Fibroblast of pulmonary artery (primary cell): ENCODE data around the gene SERPINB6.

Source experiments
- DNase-seq: peaks from one replicate; pipeline ENCODE4 v3.0.0-alpha.2; 2010; ENCODE audit warnings: low read depth
- H3K4me3 ChIP-seq: replicated peaks from 2 replicates; pipeline ENCODE4 v1.5.1; 2011; ENCODE audit warnings: low read depth, mild to moderate bottlenecking, control low read depth, low read length, moderate library complexity
- CTCF ChIP-seq: IDR thresholded peaks from 2 replicates; pipeline ENCODE4 v1.5.1; 2011; ENCODE audit warnings: mild to moderate bottlenecking, control low read depth, low read length, inconsistent platforms; ENCODE audit errors: missing control alignments

SERPINB6 gene

DNA sequence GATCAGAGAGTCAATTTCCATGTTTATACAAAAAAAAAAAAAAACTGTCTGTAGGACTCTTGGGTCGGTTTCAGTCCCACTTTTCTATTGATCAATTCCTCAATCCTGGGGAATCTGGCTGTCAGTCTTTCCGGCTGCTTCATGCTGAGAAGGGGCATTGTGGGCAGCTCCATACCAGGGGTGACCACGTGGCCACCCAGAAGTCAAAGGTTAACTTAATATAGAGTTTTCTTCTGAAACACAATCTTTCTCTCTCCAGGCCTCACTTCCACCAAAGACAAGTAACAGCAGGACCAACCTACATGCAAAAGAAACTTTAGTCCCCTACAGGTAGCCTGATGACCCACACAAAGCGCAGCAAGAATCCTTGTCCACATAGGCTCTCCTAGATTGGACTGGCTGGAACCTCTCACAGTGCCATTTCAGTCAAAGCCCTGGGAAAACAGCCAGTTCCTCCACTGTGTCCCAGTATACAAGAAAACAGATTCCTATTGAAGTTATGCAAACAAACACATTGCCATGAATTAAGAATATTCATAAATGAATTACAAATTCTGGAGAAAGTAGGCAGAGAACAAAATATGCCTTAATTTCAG, 49.7 kb downstream of the SERPINB6 start:
- no peak for DNase-seq
- no peak overlapping the region for H3K4me3 ChIP-seq
- no peak for TF ChIP-seq CTCF

DNA sequence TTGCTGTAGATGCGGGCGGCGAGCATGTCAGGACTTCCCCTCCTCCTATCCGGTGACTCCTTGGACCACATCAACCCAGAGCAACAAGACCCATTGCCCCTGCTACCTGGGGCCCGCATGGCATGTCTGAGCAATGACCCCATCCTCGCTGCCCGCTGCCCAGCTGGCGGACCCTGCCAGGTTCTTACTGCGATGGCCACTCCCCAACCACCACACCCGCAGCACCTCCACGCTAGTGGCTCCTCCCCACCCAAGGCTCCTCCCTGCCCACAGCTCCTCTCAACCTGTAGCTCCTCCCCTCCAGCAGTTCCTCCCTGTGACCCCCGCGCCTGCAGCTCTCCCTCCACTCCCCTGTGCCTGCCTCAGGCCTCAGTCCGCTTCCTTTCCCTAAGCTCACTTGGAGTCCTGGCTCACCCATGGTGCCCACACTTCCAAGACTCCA, 50.7 kb downstream of the SERPINB6 start:
- H3K4me3 ChIP-seq, result no peak overlapping the region
- no peak for DNase-seq
- TF ChIP-seq CTCF, result no peak

DNA sequence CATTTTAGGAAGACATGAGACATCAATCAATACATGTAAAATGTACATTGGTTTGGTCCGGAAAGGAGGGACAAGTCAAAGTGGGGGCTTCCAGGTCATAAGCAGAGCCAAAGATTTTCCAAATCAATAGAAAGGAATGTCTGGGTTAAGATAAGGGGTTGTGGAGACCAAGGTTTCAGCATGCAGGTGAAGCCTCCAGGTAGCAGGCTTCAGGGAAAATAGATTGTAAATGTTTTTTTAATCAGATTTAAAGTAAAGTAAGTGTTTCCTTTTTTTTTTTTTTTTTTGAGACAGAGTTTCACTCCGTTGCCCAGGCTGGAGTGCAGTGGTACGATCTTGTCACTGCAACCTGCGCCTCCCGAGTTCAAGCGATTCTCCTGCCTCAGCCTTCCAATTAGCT, 51.5 kb downstream of the SERPINB6 start:
- no peak overlapping the region for H3K4me3 ChIP-seq
- no peak for DNase-seq
- TF ChIP-seq CTCF, result no peak

GRCh38 chr6:2919401-2919800, 52.0 kb downstream of the SERPINB6 start:
- TF ChIP-seq CTCF, result no peak
- no peak for DNase-seq
- no peak overlapping the region for H3K4me3 ChIP-seq

- no peak overlapping the region for H3K4me3 ChIP-seq
- DNase-seq, result no peak
- no peak for TF ChIP-seq CTCF
These were observed 52.4 kb downstream of the SERPINB6 start for GRCh38 chr6:2918936-2919335.

DNA sequence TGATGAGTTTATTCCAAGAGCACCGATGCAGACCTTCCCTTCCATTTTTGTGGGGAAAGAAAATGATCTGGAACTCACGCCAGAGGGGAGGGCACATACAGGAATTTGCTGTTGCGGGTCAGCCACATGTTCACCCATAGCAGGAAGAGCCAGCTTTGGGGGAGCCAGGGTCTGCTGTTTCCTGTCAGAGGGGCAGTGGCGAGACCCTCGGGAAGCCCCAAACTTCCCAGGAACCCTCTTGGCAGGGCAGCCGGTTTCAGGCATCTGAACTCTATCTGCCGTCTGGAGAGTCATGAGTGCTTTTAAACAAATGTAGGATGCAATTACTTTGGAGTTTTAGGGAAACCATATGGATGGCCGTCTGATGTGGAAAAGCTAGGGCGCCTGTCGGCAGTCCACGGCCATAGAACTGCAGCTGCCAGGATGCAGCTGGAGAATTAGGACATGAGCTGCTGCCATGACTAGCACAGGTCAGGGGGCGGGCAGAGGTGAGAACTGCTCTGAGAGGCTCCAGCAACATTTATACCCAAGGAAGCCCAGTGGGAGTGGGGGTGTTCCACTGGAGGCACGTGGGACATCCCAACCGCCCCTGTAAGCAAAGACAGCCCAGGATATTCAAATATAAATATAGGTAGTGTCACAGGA, 53.4 kb downstream of the SERPINB6 start:
- no peak overlapping the region for H3K4me3 ChIP-seq
- DNase-seq, result no peak
- TF ChIP-seq CTCF, result no peak

GRCh38 chr6:2917065-2917464, 54.3 kb downstream of the SERPINB6 start:
- DNase-seq, result no peak
- no peak for TF ChIP-seq CTCF
- H3K4me3 ChIP-seq, result no peak overlapping the region
